Measurements from ENCODE around the gene CDYL. TPM values are rescaled to one million over a fixed set of nuclear protein-coding genes. Genes with fewer than 3 reads are reported as not detected.

CDYL gene
- total RNA-seq, 4 donors from 2014 or later = 27.7 to 37.0 (median 33.1) TPM

GRCh38 chr6:4818272-4818938 lies 42.2 kb downstream of the CDYL start:
- no peak for TF ChIP-seq CTCF (IDR thresholded peaks at IDR 0.05; ENCODE audit: low read depth)

DNA sequence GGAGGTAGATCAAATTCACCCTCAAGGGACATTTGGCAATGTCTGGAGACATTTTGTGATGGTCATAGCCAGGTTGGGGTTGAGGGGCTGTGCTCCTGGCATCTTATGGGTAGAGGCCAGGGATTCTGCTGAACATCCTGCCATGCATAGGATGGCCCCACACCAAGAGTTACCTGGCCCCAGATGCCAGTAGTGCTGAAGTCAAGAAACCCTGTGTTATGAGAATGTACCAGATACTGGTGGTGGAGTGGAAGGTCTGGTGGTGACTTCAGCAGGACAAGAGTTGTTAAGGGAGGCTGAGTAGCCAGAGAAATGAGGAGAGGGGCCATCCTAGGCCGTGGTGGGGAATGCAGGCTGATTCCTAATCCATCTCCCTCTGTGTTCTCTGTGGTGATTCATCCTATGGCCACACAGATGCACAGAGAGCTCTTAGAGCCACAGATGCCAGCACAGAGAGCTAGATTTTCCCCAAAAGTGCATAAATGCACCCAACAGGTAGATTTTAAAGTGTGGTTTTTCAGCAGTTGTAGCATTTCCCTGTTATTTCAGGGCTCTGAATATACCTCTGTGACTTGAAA lies 43.6 kb downstream of the CDYL start:
- TF ChIP-seq CTCF (IDR thresholded peaks at IDR 0.05; ENCODE audit: low read depth) = no peak

DNA sequence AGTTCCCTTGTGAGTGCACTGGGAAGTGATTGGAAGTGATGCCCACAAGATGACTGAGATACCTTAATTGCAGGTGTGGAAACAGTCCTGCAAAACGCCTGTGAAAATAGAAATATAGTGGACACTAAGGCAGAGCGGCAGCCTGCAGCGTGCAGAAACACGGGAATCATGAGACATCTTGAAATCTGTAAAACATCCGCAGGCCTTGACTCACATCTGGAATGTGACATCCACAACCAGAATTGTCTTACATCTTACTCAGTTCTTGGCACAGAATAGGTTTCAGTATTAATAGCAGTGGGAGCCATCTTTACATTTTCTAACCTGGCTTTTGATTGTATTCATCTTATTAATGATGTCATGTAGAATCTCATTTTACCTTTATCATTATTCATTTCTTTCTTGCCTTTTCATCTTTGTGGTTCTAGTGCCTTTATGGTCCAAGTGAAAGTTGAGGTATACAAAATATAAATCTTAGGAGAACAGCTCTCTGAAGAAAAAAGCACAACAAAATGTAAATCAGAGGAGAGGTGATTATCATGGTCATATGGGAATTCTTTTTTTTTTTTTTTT lies 44.6 kb downstream of the CDYL start:
- no peak for TF ChIP-seq CTCF (IDR thresholded peaks at IDR 0.05; ENCODE audit: low read depth)

DNA sequence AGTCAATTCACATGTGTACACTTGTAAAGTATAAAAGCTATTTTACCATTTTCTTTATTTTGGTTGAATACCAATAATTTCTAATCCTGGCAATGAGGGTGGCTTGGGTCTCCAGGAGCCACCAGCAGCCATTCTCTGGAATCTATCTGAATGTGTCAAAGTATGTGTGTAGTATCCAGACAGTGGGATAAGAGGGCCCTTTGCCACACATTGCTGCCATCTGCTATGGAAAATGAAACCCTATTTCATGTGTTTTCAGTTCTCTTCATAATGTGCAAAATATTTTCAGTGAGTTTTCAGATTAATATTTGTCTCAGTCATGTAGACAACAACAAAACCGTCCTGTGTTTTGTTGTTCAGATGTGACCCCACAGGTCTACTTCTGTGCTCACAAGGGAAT lies 46.3 kb downstream of the CDYL start:
- TF ChIP-seq CTCF (IDR thresholded peaks at IDR 0.05; ENCODE audit: low read depth) = no peak

DNA sequence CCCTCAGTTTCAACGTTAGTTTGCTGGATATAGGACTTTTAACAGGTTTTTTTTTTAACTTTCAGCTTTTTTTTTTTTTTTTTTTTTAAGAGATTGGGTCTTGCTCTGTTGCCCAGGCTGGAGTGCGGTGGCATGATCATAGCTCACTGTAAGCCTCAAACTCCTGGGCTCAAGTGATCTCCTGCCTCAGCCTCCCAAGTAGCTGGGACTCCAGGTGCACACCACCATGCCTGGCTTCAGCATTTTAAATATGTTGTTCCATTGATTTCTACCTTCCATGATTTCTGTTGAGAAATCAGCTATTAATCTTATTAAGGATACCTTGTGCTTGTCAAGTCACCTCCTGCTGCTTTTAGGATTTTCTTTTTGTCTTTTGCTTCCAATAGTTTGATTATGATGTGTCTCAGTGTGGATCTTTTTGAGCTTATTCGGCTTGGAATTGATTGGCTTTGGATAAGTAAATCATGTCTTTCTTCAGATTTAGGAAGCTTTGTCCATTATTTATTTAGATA lies 52.0 kb downstream of the CDYL start:
- no peak for TF ChIP-seq CTCF (IDR thresholded peaks at IDR 0.05; ENCODE audit: low read depth)

DNA sequence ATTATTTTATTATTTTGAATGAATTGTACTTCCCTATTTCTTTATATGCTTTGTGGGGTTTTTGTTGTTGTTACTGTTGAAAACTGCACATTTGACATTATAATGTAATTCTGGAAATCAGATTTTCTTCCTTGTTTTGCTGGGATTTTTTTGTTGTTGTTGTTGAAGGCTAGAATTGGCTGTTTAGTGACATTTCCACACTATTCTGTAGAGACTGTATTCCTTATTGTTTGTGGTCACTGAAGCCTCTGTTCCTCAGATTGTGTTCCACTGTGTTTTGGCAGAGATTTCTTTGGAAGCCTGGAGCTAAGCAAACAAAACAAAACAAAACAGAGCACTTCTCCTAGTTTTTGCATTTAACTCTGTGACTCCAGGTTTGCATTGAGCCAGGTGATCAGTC lies 52.9 kb downstream of the CDYL start:
- no peak for TF ChIP-seq CTCF (IDR thresholded peaks at IDR 0.05; ENCODE audit: low read depth)

DNA sequence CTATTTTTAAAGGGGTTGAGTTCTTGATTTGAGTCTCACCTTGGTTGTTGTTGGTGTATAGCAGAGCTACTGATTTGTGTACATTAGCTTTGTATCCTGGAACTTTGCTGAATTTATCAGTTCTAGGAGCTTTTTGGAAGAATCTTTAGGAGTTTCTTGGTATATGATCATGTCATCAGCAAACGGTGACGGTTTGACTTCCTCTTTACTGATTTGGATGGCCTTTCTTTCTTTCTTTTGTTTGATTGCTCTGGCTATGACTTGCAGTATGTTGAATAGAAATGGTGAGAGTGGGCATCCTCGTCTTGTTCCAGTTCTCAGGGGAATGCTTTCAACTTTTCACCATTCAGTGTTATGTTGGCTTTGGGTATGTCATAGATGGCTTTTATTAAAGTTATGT lies 64.0 kb downstream of the CDYL start:
- TF ChIP-seq CTCF (IDR thresholded peaks at IDR 0.05; ENCODE audit: low read depth) = no peak

Measured in subcutaneous adipose tissue (tissue), 4 donors.